BJ (cell line): Measurements from ENCODE around the gene AKAP6. TPM values are rescaled to one million over a fixed set of nuclear protein-coding genes. Genes with fewer than 3 reads are reported as not detected.

Experiments
- CTCF ChIA-PET: fragments of 350-600 bp; formaldehyde crosslinking; extraction: SDS; loops from one replicate; lab custom pipeline; 2021; ENCODE audit warnings: antibody characterized with exemption, inconsistent platforms; lab: Yijun Ruan, JAX
- POLR2A ChIA-PET: fragments of 300-600 bp; sonication (Branson Sonifier 250); formaldehyde crosslinking; extraction: SDS; loops from one replicate; lab custom pipeline; 2021; ENCODE audit warnings: antibody characterized with exemption; lab: Charles Lee
- DNase-seq: peaks from one replicate; pipeline ENCODE4 v3.0.0-alpha.2; 2011; ENCODE audit warnings: low read depth
- H3K27me3 ChIP-seq: 2 replicates; pipeline ENCODE4 v1.6.0; 2011; ENCODE audit warnings: low read length; ENCODE audit not compliant: control insufficient read depth, insufficient read depth
- H3K36me3 ChIP-seq: 2 replicates; pipeline ENCODE4 v1.5.1; 2011; ENCODE audit warnings: low read length; ENCODE audit not compliant: control insufficient read depth, insufficient read depth
- H3K4me3 ChIP-seq: 2 replicates; pipeline ENCODE4 v1.5.1; 2011; ENCODE audit warnings: low read depth, mild to moderate bottlenecking, control low read depth, low read length
- polyA plus RNA-seq: library from polyadenylated mRNA; depleted of rRNA; stranded (reverse); fragments of >200 nt; gene quantifications from 2 replicates; pipeline ENCODE4 v1.2.3, GENCODE V29; 2011
- TF ChIP-seq, protein P1 (sequence below): IDR thresholded peaks from 2 replicates; pipeline ENCODE4 v1.5.1; 2011; ENCODE audit warnings: low read depth, mild to moderate bottlenecking, control low read depth, inconsistent platforms, low read length, moderate library complexity; ENCODE audit not compliant: insufficient read depth

The AKAP6 gene
- polyA plus RNA-seq, 1 experiment: 18.5 TPM

DNA sequence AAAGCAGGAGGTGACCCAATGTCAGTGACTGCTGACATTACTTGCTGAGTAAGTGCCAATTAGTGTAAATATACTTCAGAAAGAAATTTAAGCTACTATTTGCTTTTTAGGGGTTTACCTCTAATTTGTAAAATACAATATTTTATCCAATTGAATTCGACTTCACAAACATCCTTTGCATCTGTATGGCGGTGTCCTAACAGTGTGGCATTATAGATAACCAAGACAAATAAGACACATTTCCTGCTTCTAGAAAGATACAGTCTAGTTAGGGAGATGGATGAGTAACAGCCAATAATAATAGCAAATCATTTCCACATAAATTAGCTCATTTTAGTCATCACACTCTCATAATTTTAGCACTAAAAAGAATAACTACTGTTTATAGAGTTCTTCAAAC, 196.5 kb downstream of the AKAP6 start:
- TF ChIP-seq, protein P1, sequence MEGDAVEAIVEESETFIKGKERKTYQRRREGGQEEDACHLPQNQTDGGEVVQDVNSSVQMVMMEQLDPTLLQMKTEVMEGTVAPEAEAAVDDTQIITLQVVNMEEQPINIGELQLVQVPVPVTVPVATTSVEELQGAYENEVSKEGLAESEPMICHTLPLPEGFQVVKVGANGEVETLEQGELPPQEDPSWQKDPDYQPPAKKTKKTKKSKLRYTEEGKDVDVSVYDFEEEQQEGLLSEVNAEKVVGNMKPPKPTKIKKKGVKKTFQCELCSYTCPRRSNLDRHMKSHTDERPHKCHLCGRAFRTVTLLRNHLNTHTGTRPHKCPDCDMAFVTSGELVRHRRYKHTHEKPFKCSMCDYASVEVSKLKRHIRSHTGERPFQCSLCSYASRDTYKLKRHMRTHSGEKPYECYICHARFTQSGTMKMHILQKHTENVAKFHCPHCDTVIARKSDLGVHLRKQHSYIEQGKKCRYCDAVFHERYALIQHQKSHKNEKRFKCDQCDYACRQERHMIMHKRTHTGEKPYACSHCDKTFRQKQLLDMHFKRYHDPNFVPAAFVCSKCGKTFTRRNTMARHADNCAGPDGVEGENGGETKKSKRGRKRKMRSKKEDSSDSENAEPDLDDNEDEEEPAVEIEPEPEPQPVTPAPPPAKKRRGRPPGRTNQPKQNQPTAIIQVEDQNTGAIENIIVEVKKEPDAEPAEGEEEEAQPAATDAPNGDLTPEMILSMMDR: no peak
- ChIA-PET CTCF (interaction anchor here (0.6 to 1.8 kb wide), 4 partner anchors 8 to 140 kb away, joined by 3 to 13 read pairs (median 3); no protein-coding TSS in a partner anchor), POLR2A (interaction anchor here (0.9 kb wide), 1 partner anchor 31 kb away, joined by 3 read pairs; no protein-coding TSS in a partner anchor)
- DNase-seq: no peak
- H3K27me3 ChIP-seq: no peaks in the 10 kb centered on the region
- H3K4me3 ChIP-seq: no peak overlapping the region
- no peaks in the 10 kb centered on the region for H3K36me3 ChIP-seq

DNA sequence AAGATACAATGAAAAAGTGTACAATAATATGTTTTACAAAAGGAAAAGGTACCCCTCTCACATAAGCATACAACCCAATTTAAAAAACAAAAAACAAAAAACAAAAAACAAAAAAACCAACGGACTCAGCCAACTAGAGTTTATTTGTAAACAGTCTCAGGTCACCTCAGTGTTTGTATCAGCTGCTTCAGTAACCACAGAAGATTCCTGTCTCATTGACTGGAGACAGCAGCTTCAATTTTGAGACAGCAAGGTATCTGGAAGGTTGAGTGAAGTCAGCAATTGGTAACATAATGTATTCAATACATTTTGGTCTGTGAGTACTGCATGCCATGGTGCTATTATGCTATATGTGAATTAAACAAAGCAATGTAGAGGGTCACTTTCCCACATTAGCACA, 201.7 kb downstream of the AKAP6 start:
- Histone ChIP-seq H3K36me3 (no peaks in the 10 kb centered on the region), H3K4me3 (no peak overlapping the region), H3K27me3 (no peaks in the 10 kb centered on the region)
- TF ChIP-seq, protein P1: no peak
- ChIA-PET CTCF (interaction anchor here (1.3 kb wide), 1 partner anchor 14 kb away, joined by 3 read pairs; no protein-coding TSS in a partner anchor), POLR2A (no interaction called here)
- no peak for DNase-seq

DNA sequence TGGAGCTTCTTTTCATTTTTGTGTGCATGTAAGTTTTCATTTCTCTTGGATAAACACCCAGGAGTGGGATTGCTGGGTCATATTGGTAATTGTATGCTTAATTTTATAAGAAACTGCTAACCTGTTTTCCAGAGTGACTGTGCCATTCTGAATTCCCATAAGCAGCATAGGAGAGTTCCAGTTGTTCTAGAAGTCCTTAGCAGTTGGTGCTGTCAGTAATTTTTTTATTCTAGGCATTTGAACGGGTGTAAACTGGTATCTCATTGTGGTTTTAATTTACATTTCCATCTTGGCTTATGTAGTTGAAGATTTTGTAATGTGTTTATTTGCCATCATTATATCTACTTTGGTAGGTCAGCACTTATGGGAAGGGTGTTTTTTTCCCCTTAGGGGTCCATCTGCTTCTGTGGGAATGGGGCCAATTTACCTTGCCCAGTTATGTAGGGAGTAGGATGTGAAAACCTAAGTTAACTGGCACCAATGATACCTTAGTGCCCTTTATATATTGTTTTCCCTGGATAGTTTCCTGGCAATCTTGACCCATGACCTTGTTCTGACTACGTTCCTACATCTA, 202.9 kb downstream of the AKAP6 start:
- DNase-seq: no peak
- TF ChIP-seq, protein P1: no peak
- Histone ChIP-seq H3K36me3 (no peaks in the 10 kb centered on the region), H3K4me3 (no peak overlapping the region), H3K27me3 (no peaks in the 10 kb centered on the region)
- CTCF ChIA-PET: interaction anchor here (1.3 kb wide), 2 partner anchors 15 to 21 kb away, joined by 3 read pairs; no protein-coding TSS in a partner anchor
- POLR2A ChIA-PET: no interaction called here

DNA sequence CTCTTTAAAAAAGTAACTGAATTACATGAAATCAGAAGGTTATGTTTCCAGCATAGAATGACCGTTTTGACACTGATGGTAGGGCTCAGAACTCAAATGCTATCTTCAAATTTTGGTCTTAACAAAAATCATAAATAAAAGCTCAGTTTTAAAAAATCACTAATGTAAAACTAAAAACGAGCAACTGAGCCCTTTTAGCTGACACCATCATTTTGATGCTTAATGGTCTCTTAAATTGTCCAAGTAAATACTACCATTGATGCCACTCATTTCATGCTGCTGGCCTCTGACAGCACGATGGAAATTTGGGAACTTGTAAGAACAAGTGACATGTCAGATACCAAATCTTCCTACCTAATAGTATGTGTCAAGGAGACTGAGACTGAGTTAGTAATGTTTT, 205.0 kb downstream of the AKAP6 start:
- ChIA-PET POLR2A (no interaction called here), CTCF (interaction anchor here (1.0 kb wide), 1 partner anchor 9 kb away, joined by 3 read pairs; no protein-coding TSS in a partner anchor)
- H3K27me3 ChIP-seq: no peaks in the 10 kb centered on the region
- no peak for DNase-seq
- TF ChIP-seq, protein P1: no peak
- no peak overlapping the region for H3K4me3 ChIP-seq
- no peaks in the 10 kb centered on the region for H3K36me3 ChIP-seq

DNA sequence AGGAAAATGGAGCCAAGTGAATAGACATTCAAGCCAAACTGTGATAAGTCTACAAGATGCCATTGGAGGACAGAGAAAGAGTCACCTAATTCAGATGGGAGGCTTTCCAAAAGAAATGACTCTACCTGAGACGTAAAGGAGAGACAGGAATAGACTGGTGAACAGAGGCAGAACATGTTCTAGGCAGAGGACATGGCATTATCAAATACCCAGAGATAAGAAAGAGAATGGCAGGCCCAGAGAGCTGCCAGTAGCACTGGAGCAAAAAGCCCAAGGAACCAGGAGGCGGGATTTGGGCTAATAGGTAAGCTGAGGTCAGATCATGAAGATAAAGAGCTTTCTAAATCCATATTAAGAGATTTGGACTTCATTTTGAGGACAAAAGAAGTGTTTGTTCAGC, 207.1 kb downstream of the AKAP6 start:
- ChIA-PET CTCF (interaction anchor here (1.0 to 1.3 kb wide), 2 partner anchors 11 to 23 kb away, joined by 3 to 5 read pairs; no protein-coding TSS in a partner anchor), POLR2A (no interaction called here)
- Histone ChIP-seq H3K27me3 (no peaks in the 10 kb centered on the region), H3K36me3 (no peaks in the 10 kb centered on the region), H3K4me3 (no peak overlapping the region)
- TF ChIP-seq, protein P1: no peak
- DNase-seq: no peak
